Activated B cell treated with CpG ODN at 0.5 μM for 24 hours (primary cell): Measurements from ENCODE around the gene FSCN2. TPM values are rescaled to one million over a fixed set of nuclear protein-coding genes. Genes with fewer than 3 reads are reported as not detected.

Source experiments
- ATAC-seq: fragments of 200-7000 bp; cut with Tn5 transposase; one replicate; pipeline ENCODE4 v1.10.0; 2021; ENCODE audit warnings: low read depth, mild to moderate bottlenecking, moderate library complexity
- CTCF ChIA-PET: fragments of 350-600 bp; sonication (Branson Sonifier 250); formaldehyde crosslinking; loops from one replicate; lab custom pipeline; 2021; ENCODE audit warnings: antibody characterized with exemption; lab: Charles Lee
- POLR2A ChIA-PET: fragments of 350-600 bp; sonication (Branson Sonifier 250); formaldehyde crosslinking; loops from one replicate; lab custom pipeline; 2021; ENCODE audit warnings: antibody characterized with exemption; lab: Charles Lee
- DNase-seq: peaks from one replicate; pipeline ENCODE4 v3.0.0; 2022
- H3K27ac Mint-ChIP-seq: one replicate; pipeline ENCODE4 v1.8.0; 2020; ENCODE audit warnings: mixed read lengths
- H3K27me3 Mint-ChIP-seq: one replicate; pipeline ENCODE4 v1.8.0; 2021; ENCODE audit warnings: mixed read lengths
- H3K36me3 Mint-ChIP-seq: one replicate; pipeline ENCODE4 v1.8.0; 2021; ENCODE audit warnings: low read depth, mixed read lengths
- H3K4me1 Mint-ChIP-seq: one replicate; pipeline ENCODE4 v1.8.0; 2021; ENCODE audit warnings: mixed read lengths
- H3K4me3 Mint-ChIP-seq: one replicate; pipeline ENCODE4 v1.8.0; 2020; ENCODE audit warnings: mild to moderate bottlenecking, mixed read lengths
- H3K9me3 Mint-ChIP-seq: one replicate; pipeline ENCODE4 v1.8.0; 2020; ENCODE audit warnings: mixed read lengths
- CTCF ChIP-seq: fragments of 200-600 bp; IDR thresholded peaks from one replicate; pipeline ENCODE4 v1.8.0; 2022; ENCODE audit warnings: antibody characterized with exemption, mild to moderate bottlenecking
- intact Hi-C: fragments of 100-400 bp; cut with micrococcal nuclease; formaldehyde crosslinking; loops from one replicate; pipeline ENCODE4 v1.15.1; 2024
- total RNA-seq: library from RNA; stranded (reverse); gene quantifications from 2 replicates; pipeline ENCODE4 v1.2.3, GENCODE V29; 2022

The FSCN2 gene
- total RNA-seq, 1 donor from 2014 or later = 5.5 TPM

GRCh38 chr17:81522491-81523401, 5.4 kb upstream of the FSCN2 start:
- DNase-seq (no peak), ATAC-seq (no peak)
- ChIA-PET CTCF (interaction anchor here (0.7 to 1.3 kb wide), 2 partner anchors 38 to 78 kb away, joined by 3 to 4 read pairs; no protein-coding TSS in a partner anchor), POLR2A (interaction anchor here (1.0 to 2.5 kb wide), 3 partner anchors 10 to 13 kb away, joined by 3 to 13 read pairs (median 8); partner anchors contain the start of gene ACTG1)
- peaks cover 24% of the 10 kb centered on the region for H3K4me1 Mint-ChIP-seq
- no peaks in the 10 kb centered on the region for H3K9me3 Mint-ChIP-seq
- no peak for TF ChIP-seq CTCF
- no peaks in the 10 kb centered on the region for H3K36me3 Mint-ChIP-seq
- H3K4me3 Mint-ChIP-seq = no peak overlapping the region
- no peak overlapping the region for H3K27ac Mint-ChIP-seq
- intact Hi-C loops = no loop called here
- no peaks in the 10 kb centered on the region for H3K27me3 Mint-ChIP-seq

DNA sequence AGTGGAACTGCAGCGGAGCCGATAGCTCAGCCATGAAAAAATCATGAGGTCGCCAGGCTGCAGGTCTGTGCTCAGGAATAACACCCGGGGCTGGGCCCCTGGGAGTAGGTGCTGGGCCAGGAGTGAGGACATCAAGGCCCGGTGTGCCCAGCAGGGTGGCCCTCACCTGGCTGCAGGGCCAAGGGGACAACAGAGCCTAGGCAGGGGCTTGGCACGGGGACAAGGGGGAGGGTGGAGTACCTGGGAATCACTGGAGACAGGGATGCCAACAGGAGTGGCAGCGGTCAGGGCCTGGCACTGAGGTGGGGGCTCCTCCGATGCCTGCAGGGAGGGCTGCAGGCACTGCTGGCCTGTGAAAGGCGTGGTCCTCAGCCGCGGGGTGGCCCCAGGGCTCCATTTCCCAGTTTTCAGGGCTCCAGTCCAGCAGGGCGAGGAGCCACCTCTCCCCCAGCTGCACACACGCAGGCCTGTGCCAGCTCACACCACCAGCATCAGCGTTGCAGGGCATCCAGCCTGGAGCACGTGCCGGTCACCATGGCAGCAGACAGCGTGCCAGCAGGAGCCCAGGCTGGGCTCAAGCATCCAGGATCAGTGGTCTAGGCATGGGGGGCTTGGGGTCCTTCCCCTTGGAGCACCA, 4.7 kb upstream of the FSCN2 start:
- intact Hi-C loops = no loop called here
- ChIA-PET CTCF (interaction anchor here (0.7 to 1.3 kb wide), 2 partner anchors 39 to 77 kb away, joined by 3 to 4 read pairs; no protein-coding TSS in a partner anchor), POLR2A (interaction anchor here (1.6 to 2.5 kb wide), 2 partner anchors 10 to 14 kb away, joined by 8 to 13 read pairs; partner anchors contain the start of gene ACTG1)
- H3K36me3 Mint-ChIP-seq = no peaks in the 10 kb centered on the region
- TF ChIP-seq CTCF = no peak
- ATAC-seq (no peak), DNase-seq (no peak)
- no peaks in the 10 kb centered on the region for H3K27me3 Mint-ChIP-seq
- no peak overlapping the region for H3K27ac Mint-ChIP-seq
- no peak overlapping the region for H3K4me3 Mint-ChIP-seq
- peaks cover 16% of the 10 kb centered on the region for H3K4me1 Mint-ChIP-seq
- no peaks in the 10 kb centered on the region for H3K9me3 Mint-ChIP-seq

DNA sequence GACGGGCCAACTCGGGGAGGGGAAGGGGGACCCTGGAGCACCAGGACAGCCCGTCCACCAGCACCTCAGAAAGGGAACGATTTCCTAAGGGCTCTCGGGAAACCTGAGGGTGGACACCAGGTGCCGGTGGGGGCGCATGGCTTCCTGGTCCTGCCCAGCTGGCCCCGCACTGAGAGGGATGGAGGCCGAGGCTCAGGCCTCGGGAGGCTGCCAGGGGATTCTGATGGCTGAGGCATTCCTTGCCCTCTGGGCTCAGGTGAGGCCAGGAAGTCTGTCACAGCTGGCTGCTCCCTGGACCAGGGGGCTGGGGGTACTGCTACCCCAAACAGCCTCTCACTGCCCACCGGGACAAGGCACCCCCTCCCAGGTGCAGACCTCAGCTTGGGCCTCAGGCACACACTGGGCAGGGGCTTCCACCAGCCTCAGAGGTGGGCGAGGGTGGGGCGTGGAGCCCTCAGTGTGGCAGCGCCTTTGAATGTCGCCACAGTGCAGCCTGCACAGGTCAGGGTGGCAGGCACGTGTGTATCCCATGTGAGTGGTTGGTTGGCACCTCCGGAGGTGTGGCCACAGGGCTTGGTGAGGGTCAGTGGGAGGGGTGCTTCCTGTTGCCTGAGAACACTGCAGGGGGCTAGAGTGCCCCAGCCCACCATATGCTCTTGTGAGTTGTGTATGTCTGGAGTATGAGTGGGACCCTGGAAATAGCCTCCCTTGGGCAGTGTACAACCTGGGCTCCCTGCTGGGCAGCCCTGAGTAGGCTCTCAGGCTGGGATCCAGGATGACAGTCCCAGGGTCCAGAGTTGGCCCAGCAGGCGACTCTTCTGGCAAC, 3.9 kb upstream of the FSCN2 start:
- ATAC-seq (no peak), DNase-seq (no peak)
- no peaks in the 10 kb centered on the region for H3K27me3 Mint-ChIP-seq
- peaks cover 13% of the 10 kb centered on the region for H3K4me1 Mint-ChIP-seq
- ChIA-PET CTCF (no interaction called here), POLR2A (interaction anchor here (1.6 to 2.5 kb wide), 2 partner anchors 11 to 14 kb away, joined by 8 to 13 read pairs; partner anchors contain the start of gene ACTG1)
- intact Hi-C loops = no loop called here
- no peak overlapping the region for H3K4me3 Mint-ChIP-seq
- no peaks in the 10 kb centered on the region for H3K9me3 Mint-ChIP-seq
- H3K27ac Mint-ChIP-seq = no peak overlapping the region
- TF ChIP-seq CTCF = no peak
- no peaks in the 10 kb centered on the region for H3K36me3 Mint-ChIP-seq

DNA sequence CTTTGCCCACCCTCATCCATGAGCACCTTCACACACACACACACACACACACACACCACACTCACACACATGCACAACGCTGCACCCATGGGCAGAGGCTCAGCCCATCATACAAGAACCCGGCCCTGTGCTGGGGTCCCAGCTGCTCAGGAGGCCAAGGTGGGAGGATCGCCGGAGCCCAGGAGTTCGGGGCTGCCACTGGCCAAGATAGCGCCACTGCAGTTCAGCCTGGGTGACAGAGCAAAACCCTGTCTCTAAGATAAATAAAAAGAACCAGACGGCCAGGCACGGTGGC, 3.4 kb upstream of the FSCN2 start:
- intact Hi-C loops = no loop called here
- Mint-ChIP-seq H3K27me3 (no peaks in the 10 kb centered on the region), H3K4me3 (no peak overlapping the region), H3K27ac (no peak overlapping the region), H3K9me3 (no peaks in the 10 kb centered on the region), H3K36me3 (no peaks in the 10 kb centered on the region), H3K4me1 (peaks cover 12% of the 10 kb centered on the region)
- no peak for TF ChIP-seq CTCF
- ATAC-seq (no peak), DNase-seq (no peak)
- ChIA-PET POLR2A (interaction anchor here (0.7 kb wide), 1 partner anchor 11 kb away, joined by 3 read pairs; no protein-coding TSS in a partner anchor), CTCF (no interaction called here)
